HepG2 (cell line): ENCODE results near the gene EDAR.

Experiments used
- CTCF ChIP-seq: sonication (generic); formaldehyde crosslinking; IDR thresholded peaks from 2 replicates; pipeline ENCODE4 v1.5.0; 2020; ENCODE audit warnings: mild to moderate bottlenecking, missing genetic modification reagents, moderate library complexity
- EZH2 ChIP-seq: conservative IDR thresholded peaks from 2 replicates; pipeline ENCODE4 v1.6.1; 2012; ENCODE audit warnings: mild to moderate bottlenecking, low read depth, low read length, moderate library complexity
- MAFK ChIP-seq, 2 experiments: IDR thresholded peaks in 1 of 2; conservative IDR thresholded peaks in 1 of 2; 2 replicates each; pipeline ENCODE4 v1.6.1; 2011; ENCODE audit warnings: improper control_type of control experiment in 2 of 2, low read length in 2 of 2
- NAIF1 ChIP-seq: sonication (generic); formaldehyde crosslinking; IDR thresholded peaks from 2 replicates; pipeline ENCODE4 v1.5.0; 2020; ENCODE audit warnings: mild to moderate bottlenecking, missing genetic modification reagents, borderline replicate concordance
- POLR2AphosphoS5 ChIP-seq: IDR thresholded peaks from 2 replicates; pipeline ENCODE4 v1.6.1; 2012; ENCODE audit warnings: low read depth, low read length
- ZNF780A ChIP-seq: sonication (generic); formaldehyde crosslinking; IDR thresholded peaks from 2 replicates; pipeline ENCODE4 v1.8.0; 2022; ENCODE audit warnings: mild to moderate bottlenecking, missing genetic modification reagents, moderate library complexity
- ZSCAN5A ChIP-seq: sonication (generic); formaldehyde crosslinking; IDR thresholded peaks from 2 replicates; pipeline ENCODE4 v1.8.0; 2022; ENCODE audit warnings: mild to moderate bottlenecking, missing genetic modification reagents, borderline replicate concordance

GRCh38 chr2:108982259-108982679, 6.8 kb downstream of the EDAR start:
- no peak for TF ChIP-seq EZH2
- TF ChIP-seq CTCF (CRISPR knock-in tag), result no peak
- no peak for TF ChIP-seq MAFK (conservative IDR thresholded peaks at IDR 0.05 in 1 of 2, IDR thresholded peaks at IDR 0.05 in 1 of 2; ENCODE audit: low read length in 2 of 2)
- TF ChIP-seq NAIF1 (CRISPR knock-in tag), result no peak
- TF ChIP-seq POLR2AphosphoS5, result no peak
- TF ChIP-seq ZSCAN5A (CRISPR knock-in tag), result no peak
- no peak for TF ChIP-seq ZNF780A (CRISPR knock-in tag)
